Measurements from ENCODE around the gene SLC26A6.

Gene SLC26A6

GRCh38 chr3:48680811-48681540 is 45.7 kb upstream of the SLC26A6 start:
- no peak for TF ChIP-seq CTCF (IDR thresholded peaks at IDR 0.05; ENCODE audit: low read depth, low read length)
- no peak for DNase-seq (ENCODE audit: low read depth in 2 of 2)

GRCh38 chr3:48679411-48680391 is 44.4 kb upstream of the SLC26A6 start:
- DNase-seq (ENCODE audit: low read depth in 2 of 2) = no peak
- H3K4me3 ChIP-seq (replicated peaks in 1 of 2; ENCODE audit: low read depth in 2 of 2, low read length in 2 of 2) = no peak overlapping the region
- no peak for TF ChIP-seq CTCF (IDR thresholded peaks at IDR 0.05; ENCODE audit: low read depth, low read length)

More at GRCh38 chr3:48680811-48681540, 45.7 kb upstream of the SLC26A6 start:
- no peak overlapping the region for H3K4me3 ChIP-seq (replicated peaks in 1 of 2; ENCODE audit: low read depth in 2 of 2, low read length in 2 of 2)

- no peak for DNase-seq (ENCODE audit: low read depth in 2 of 2)
- no peak overlapping the region for H3K4me3 ChIP-seq (replicated peaks in 1 of 2; ENCODE audit: low read depth in 2 of 2, low read length in 2 of 2)
- no peak for TF ChIP-seq CTCF (IDR thresholded peaks at IDR 0.05; ENCODE audit: low read depth, low read length)
Observed at GRCh38 chr3:48678566-48679380, 43.5 kb upstream of the SLC26A6 start.

GRCh38 chr3:48678056-48678455 is 42.8 kb upstream of the SLC26A6 start:
- no peak for TF ChIP-seq CTCF (IDR thresholded peaks at IDR 0.05; ENCODE audit: low read depth, low read length)
- DNase-seq (ENCODE audit: low read depth in 2 of 2) = peak in 1 of 2 donors; percentile 34
- H3K4me3 ChIP-seq (replicated peaks in 1 of 2; ENCODE audit: low read depth in 2 of 2, low read length in 2 of 2) = no peak overlapping the region

GRCh38 chr3:48674505-48674904 is 39.2 kb upstream of the SLC26A6 start:
- DNase-seq (ENCODE audit: low read depth in 2 of 2) = no peak
- TF ChIP-seq CTCF (IDR thresholded peaks at IDR 0.05; ENCODE audit: low read depth, low read length) = no peak
- no peak overlapping the region for H3K4me3 ChIP-seq (replicated peaks in 1 of 2; ENCODE audit: low read depth in 2 of 2, low read length in 2 of 2)

GRCh38 chr3:48672522-48672921 is 37.3 kb upstream of the SLC26A6 start:
- no peak for DNase-seq (ENCODE audit: low read depth in 2 of 2)
- TF ChIP-seq CTCF (IDR thresholded peaks at IDR 0.05; ENCODE audit: low read depth, low read length) = no peak

More at GRCh38 chr3:48672522-48672921, 37.3 kb upstream of the SLC26A6 start:
- H3K4me3 ChIP-seq (replicated peaks in 1 of 2; ENCODE audit: low read depth in 2 of 2, low read length in 2 of 2) = no peak overlapping the region

Data from cardiac fibroblast (primary cell).